K562 (cell line): ENCODE data around the gene XPNPEP1. TPM values are rescaled to one million over a fixed set of nuclear protein-coding genes. Genes with fewer than 3 reads are reported as not detected.

Experiments used
- ATAC-seq: fragments of 200-7000 bp; cut with Tn5 transposase; 3 replicates; pipeline ENCODE4 v1.9.1; 2020; ENCODE audit warnings: moderate library complexity
- BruUV-seq: library from RNA; stranded (reverse); fragments of 400-500 nt; replicated peaks from 2 replicates; lab custom pipeline; 2021; lab: Mats Ljungman, UMichigan
- CTCF ChIA-PET: fragments of 300-600 bp; formaldehyde crosslinking; extraction: SDS; loops from one replicate; lab custom pipeline; 2021; ENCODE audit warnings: low intra/inter-chr PET ratio; lab: Yijun Ruan, JAX
- POLR2A ChIA-PET: fragments of 300-600, 350-650 bp; sonication (Branson Sonifier 250); formaldehyde crosslinking; extraction: SDS; loops from one replicate; lab custom pipeline; 2021; ENCODE audit warnings: antibody characterized with exemption, inconsistent platforms; lab: Yijun Ruan, JAX
- DNase-seq, 4 experiments: peaks; one replicate each; pipeline versions ENCODE4 v3.0.0 to v3.0.0-alpha.2; 2011 to 2018; ENCODE audit warnings: low spot score in 3 of 4, mixed read lengths in 3 of 4; ENCODE audit errors: extremely low read depth in 1 of 4
- FAIRE-seq: peaks from 2 replicates; lab custom pipeline; 2011; peaks lifted over from hg19 to GRCh38; lab: Jason Lieb, UNC
- H2AFZ ChIP-seq: 2 replicates; pipeline ENCODE4 v1.6.0; 2011; ENCODE audit warnings: low read depth, low read length, control low read depth, inconsistent platforms
- H3K27ac ChIP-seq: fragments of 200-600 bp; 3 replicates; pipeline ENCODE4 v1.8.0; 2011; ENCODE audit warnings: low read depth, mild to moderate bottlenecking, control low read depth, inconsistent platforms, low read length, moderate library complexity, mixed read lengths; ENCODE audit errors: extremely low read depth
- H3K27me3 ChIP-seq, 2 experiments: fragments of 300-600 bp in 1 of 2; 2 replicates in 1 of 2; 3 replicates in 1 of 2; pipeline versions ENCODE4 v1.6.0 to v1.8.0; 2011; ENCODE audit warnings: inconsistent platforms in 2 of 2, low read length in 2 of 2, mild to moderate bottlenecking in 1 of 2, mixed read lengths in 1 of 2, moderate library complexity in 1 of 2; ENCODE audit not compliant: control insufficient read depth in 2 of 2, insufficient read depth in 2 of 2
- H3K36me3 ChIP-seq: fragments of 300-600 bp; 3 replicates; pipeline ENCODE4 v1.8.0; 2011; ENCODE audit warnings: mild to moderate bottlenecking, low read length, inconsistent platforms; ENCODE audit not compliant: control insufficient read depth, insufficient read depth
- H3K4me1 ChIP-seq, 2 experiments: fragments of 200-600 bp in 1 of 2; replicated peaks in 1 of 2; 2 replicates in 1 of 2; 3 replicates in 1 of 2; pipeline versions ENCODE4 v1.5.1 to v1.8.0; 2011; ENCODE audit warnings: inconsistent platforms in 2 of 2, low read length in 2 of 2, mild to moderate bottlenecking in 1 of 2, mixed read lengths in 1 of 2, moderate library complexity in 1 of 2; ENCODE audit not compliant: control insufficient read depth in 2 of 2, insufficient read depth in 2 of 2
- H3K4me2 ChIP-seq: 2 replicates; pipeline ENCODE4 v1.6.1; 2011; ENCODE audit warnings: low read length, control low read depth, inconsistent platforms, mixed read lengths; ENCODE audit not compliant: insufficient read depth
- H3K4me3 ChIP-seq: fragments of 200-600 bp; sonication (generic), shearing (Covaris generic); 2 replicates; pipeline ENCODE4 v1.5.1; 2016; ENCODE audit warnings: control low read depth, inconsistent platforms
- H3K79me2 ChIP-seq: fragments of 200-600 bp; 3 replicates; pipeline ENCODE4 v1.8.0; 2011; ENCODE audit warnings: low read length, inconsistent platforms; ENCODE audit not compliant: control insufficient read depth, insufficient read depth
- H3K9ac ChIP-seq, 2 experiments: 2 replicates each; pipeline versions ENCODE4 v1.6.0 to v1.6.1; 2011; ENCODE audit warnings: low read depth in 2 of 2, low read length in 2 of 2, control low read depth in 1 of 2, inconsistent platforms in 1 of 2, mild to moderate bottlenecking in 1 of 2, mixed read lengths in 1 of 2; ENCODE audit not compliant: insufficient read depth in 1 of 2
- H3K9me1 ChIP-seq: one replicate; pipeline ENCODE4 v1.6.0; 2011; ENCODE audit warnings: inconsistent platforms, mild to moderate bottlenecking, low read length, moderate library complexity; ENCODE audit not compliant: control insufficient read depth, insufficient read depth
- H3K9me3 ChIP-seq: replicated peaks from 2 replicates; pipeline ENCODE4 v1.5.1; 2011; ENCODE audit warnings: low read depth, low read length, inconsistent platforms; ENCODE audit not compliant: control insufficient read depth, insufficient read depth
- H4K20me1 ChIP-seq: replicated peaks from 2 replicates; pipeline ENCODE4 v1.6.1; 2011; ENCODE audit warnings: low read length, inconsistent platforms, mixed read lengths; ENCODE audit not compliant: control insufficient read depth, insufficient read depth
- ARID3B ChIP-seq: fragments of 250-450 bp; sonication (Bioruptor Pico); IDR thresholded peaks from 2 replicates; pipeline ENCODE4 v1.4.0; 2020; ENCODE audit warnings: borderline replicate concordance
- CBFA2T3 ChIP-seq: fragments of 450-650 bp; IDR thresholded peaks from 2 replicates; pipeline ENCODE4 v1.6.1; 2017
- EP400 ChIP-seq: fragments of 450-650 bp; IDR thresholded peaks from 2 replicates; pipeline ENCODE4 v1.6.1; 2017; ENCODE audit warnings: antibody characterized with exemption, mild to moderate bottlenecking, moderate library complexity
- NBN ChIP-seq: fragments of 450-650 bp; IDR thresholded peaks from 2 replicates; pipeline ENCODE4 v1.6.1; 2016; ENCODE audit warnings: low read depth, mild to moderate bottlenecking
- PML ChIP-seq: IDR thresholded peaks from 2 replicates; pipeline ENCODE4 v1.6.1; 2012; ENCODE audit warnings: low read length, inconsistent platforms
- POLR2AphosphoS2 ChIP-seq: IDR thresholded peaks from 2 replicates; pipeline ENCODE4 v1.6.1; 2012; ENCODE audit warnings: low read length, improper control_type of control experiment
- SMAD4 ChIP-seq: fragments of 250-450 bp; sonication (Bioruptor Pico); conservative IDR thresholded peaks from 2 replicates; pipeline ENCODE4 v1.8.0; 2021; ENCODE audit warnings: inconsistent platforms, mild to moderate bottlenecking, moderate library complexity
- SREBF1 ChIP-seq: fragments of 150-350 bp; IDR thresholded peaks from 2 replicates; pipeline ENCODE4 v1.6.1; 2014; ENCODE audit warnings: antibody characterized with exemption, low read depth, low read length, borderline replicate concordance
- SRSF7 ChIP-seq: fragments of 200-400 bp; formaldehyde crosslinking; optimal IDR thresholded peaks from 2 replicates; pipeline ENCODE3; 2017; ENCODE audit warnings: mild to moderate bottlenecking, low read depth, low read length
- TAL1 ChIP-seq: fragments of 450-650 bp; IDR thresholded peaks from 2 replicates; pipeline ENCODE4 v1.6.1; 2016; ENCODE audit warnings: mild to moderate bottlenecking
- ZNF140 ChIP-seq: fragments of 250-450 bp; sonication (Bioruptor Pico); IDR thresholded peaks from 2 replicates; pipeline ENCODE4 v1.8.0; 2021; ENCODE audit warnings: moderate library complexity, mild to moderate bottlenecking, inconsistent platforms
- ZNF253 ChIP-seq: fragments of 250-450 bp; sonication (Bioruptor Pico); conservative IDR thresholded peaks from 2 replicates; pipeline ENCODE4 v1.6.1; 2021; ENCODE audit warnings: mild to moderate bottlenecking
- ZNF592 ChIP-seq: fragments of 450-650 bp; IDR thresholded peaks from 2 replicates; pipeline ENCODE4 v1.6.1; 2017; ENCODE audit warnings: antibody characterized with exemption, mild to moderate bottlenecking
- WGBS: fragments of 100-300 bp; shearing (Covaris generic); methylation state at CpG from one replicate; pipeline ENCODE4 v1.1.6; 2016; ENCODE audit warnings: low coverage, mixed read lengths; ENCODE audit not compliant: insufficient coverage; ENCODE audit errors: missing lambda C conversion rate; 5-methylcytosine and 5-hydroxymethylcytosine counted together
- in situ Hi-C: fragments of 300-500 bp; cut with MboI; formaldehyde crosslinking; loops from 4 replicates; pipeline ENCODE4 v1.15.0; 2018; ENCODE audit warnings: inconsistent platforms, mixed read lengths
- intact Hi-C: fragments of 100-400 bp; cut with micrococcal nuclease; formaldehyde crosslinking; loops from 2 replicates; pipeline ENCODE4 v1.14.2; 2022
- polyA plus RNA-seq, 8 experiments: library from polyadenylated mRNA; depleted of rRNA in 4 of 8; stranded (reverse) in 5 of 8; unstranded in 3 of 8; fragments of >200 nt; fragmentation: Nextera tagmentation in 2 of 8; fragmentation: Illumina TruSeq in 1 of 8; extraction: Ambion mirVana in 2 of 8; extraction: Trizol in 1 of 8; gene quantifications; 2 replicates each; pipeline versions ENCODE4 v1.2.1 to v1.2.3, GENCODE V29; 2011 to 2014; ENCODE audit warnings: inconsistent platforms in 1 of 8, missing spikeins in 1 of 8
- total RNA-seq, 7 experiments: library from RNA; depleted of rRNA in 6 of 7; stranded (reverse); fragments of >200 nt in 6 of 7; fragmentation: Illumina TruSeq in 2 of 7; extraction: Trizol in 2 of 7; gene quantifications; 2 replicates each; pipeline versions ENCODE4 v1.2.1 to v1.2.3, GENCODE V29; 2011 to 2021; ENCODE audit warnings: low replicate concordance in 1 of 7
- TF ChIP-seq, protein P1 (sequence below): sonication (generic); formaldehyde crosslinking; IDR thresholded peaks from 2 replicates; pipeline ENCODE4 v1.8.0; 2022; ENCODE audit warnings: mild to moderate bottlenecking, low read depth, missing genetic modification reagents
- TF ChIP-seq, protein P2 (sequence below): sonication (generic); formaldehyde crosslinking; IDR thresholded peaks from 2 replicates; pipeline ENCODE4 v1.8.0; 2022; ENCODE audit warnings: mild to moderate bottlenecking, missing genetic modification reagents

The XPNPEP1 gene
- total and polyA plus RNA-seq, 9 of the 15 experiments (the other 6 are each of a cell fraction or from before 2014, with no cell fraction given), result 24.2 to 93.5 (median 40.1) TPM

DNA sequence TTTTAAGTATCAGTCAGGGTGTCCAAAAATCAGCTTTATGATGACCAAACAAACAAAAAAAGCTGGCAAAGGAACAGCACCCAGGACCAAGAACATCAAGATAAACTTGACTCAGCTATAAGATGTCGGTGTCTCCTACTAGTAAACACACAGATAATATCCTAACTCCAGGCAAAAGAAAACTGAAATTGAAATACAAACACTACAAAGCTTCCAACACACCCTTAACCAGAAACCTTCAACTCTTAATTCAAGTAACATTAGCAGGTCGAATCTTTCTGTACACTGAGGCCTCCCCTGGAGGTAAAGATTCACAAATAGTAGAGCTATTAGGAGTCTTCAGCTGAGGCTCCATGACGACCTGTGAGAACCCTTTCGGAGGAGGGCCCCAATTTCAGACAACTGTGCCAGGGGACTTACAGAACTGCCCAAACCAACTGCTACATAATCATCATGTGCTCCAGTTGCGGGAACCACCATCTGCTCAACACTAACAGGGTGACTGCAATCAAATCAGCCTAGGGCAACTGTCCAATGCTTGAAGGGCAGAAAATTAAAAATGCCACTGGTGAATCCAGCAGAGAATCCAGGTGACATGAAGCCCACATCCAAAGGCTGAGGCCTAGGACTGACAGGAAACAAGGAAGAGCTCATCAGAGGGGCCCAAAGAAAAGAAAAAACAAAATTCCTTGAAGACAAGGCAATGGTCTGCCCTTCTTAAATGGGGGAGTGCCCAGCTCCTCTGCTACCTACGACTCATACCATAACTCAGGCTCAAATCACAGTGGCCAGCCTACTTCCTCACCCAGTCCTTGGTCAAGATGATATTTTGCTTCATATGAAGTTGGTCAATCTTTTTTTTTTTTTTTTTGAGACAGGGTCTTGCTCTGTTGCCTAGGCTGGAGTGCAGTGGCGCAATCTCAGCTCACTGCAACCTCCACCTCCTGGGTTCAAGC is 20.0 kb downstream of the XPNPEP1 start:
- no peak overlapping the region for H3K4me2 ChIP-seq
- TF ChIP-seq ARID3B (CRISPR knock-in tag) (no peak), SREBF1 (no peak), TAL1 (no peak), EP400 (no peak), NBN (no peak), PML (no peak), ZNF140 (CRISPR knock-in tag) (no peak), SRSF7 (no peak), ZNF592 (no peak), SMAD4 (CRISPR knock-in tag) (no peak), POLR2AphosphoS2 (no peak), CBFA2T3 (no peak), ZNF253 (CRISPR knock-in tag) (no peak)
- TF ChIP-seq, protein P1, sequence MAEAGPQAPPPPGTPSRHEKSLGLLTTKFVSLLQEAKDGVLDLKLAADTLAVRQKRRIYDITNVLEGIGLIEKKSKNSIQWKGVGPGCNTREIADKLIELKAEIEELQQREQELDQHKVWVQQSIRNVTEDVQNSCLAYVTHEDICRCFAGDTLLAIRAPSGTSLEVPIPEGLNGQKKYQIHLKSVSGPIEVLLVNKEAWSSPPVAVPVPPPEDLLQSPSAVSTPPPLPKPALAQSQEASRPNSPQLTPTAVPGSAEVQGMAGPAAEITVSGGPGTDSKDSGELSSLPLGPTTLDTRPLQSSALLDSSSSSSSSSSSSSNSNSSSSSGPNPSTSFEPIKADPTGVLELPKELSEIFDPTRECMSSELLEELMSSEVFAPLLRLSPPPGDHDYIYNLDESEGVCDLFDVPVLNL (CRISPR knock-in tag), result no peak
- TF ChIP-seq, protein P2, sequence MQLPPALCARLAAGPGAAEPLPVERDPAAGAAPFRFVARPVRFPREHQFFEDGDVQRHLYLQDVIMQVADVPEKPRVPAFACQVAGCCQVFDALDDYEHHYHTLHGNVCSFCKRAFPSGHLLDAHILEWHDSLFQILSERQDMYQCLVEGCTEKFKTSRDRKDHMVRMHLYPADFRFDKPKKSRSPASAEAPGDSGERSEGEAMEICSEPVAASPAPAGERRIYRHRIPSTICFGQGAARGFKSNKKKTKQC (CRISPR knock-in tag), result no peak

More for the DNA sequence above, 20.0 kb downstream of the XPNPEP1 start:
- Histone ChIP-seq H2AFZ (no peak overlapping the region), H4K20me1 (no peaks in the 10 kb centered on the region), H3K4me3 (no peak overlapping the region), H3K27me3 (no peaks in the 10 kb centered on the region), H3K79me2 (peaks cover 4% of the 10 kb centered on the region; the same call in 2 of the 3 replicates), H3K9ac (no peak overlapping the region), H3K4me1 (peaks cover 0 to 18% of the 10 kb centered on the region in 2 experiments; a peak in 2 of 5 replicates), H3K9me3 (no peaks in the 10 kb centered on the region), H3K9me1 (no peaks in the 10 kb centered on the region), H3K36me3 (peaks cover 10% of the 10 kb centered on the region; the same call in 2 of the 3 replicates), H3K27ac (no peak overlapping the region)
- no peak for DNase-seq
- no peak for ATAC-seq
- 57% methylated on average over 6 of the region's 7 CpGs for WGBS
- CTCF ChIA-PET, result no interaction called here
- no TSS peak for BruUV-seq
- no peak for FAIRE-seq
- POLR2A ChIA-PET, result interaction anchor here (0.7 to 1.5 kb wide), 4 partner anchors 10 to 20 kb away, joined by 4 read pairs; partner anchors contain the start of gene XPNPEP1
- in situ Hi-C loops, result no loop called here
- intact Hi-C loops, result no loop called here
